Fibroblast of pulmonary artery (primary cell): ENCODE results near the gene PTH.

Experiments used
- DNase-seq: peaks from one replicate; pipeline ENCODE4 v3.0.0-alpha.2; 2010; ENCODE audit warnings: low read depth
- H3K4me3 ChIP-seq: replicated peaks from 2 replicates; pipeline ENCODE4 v1.5.1; 2011; ENCODE audit warnings: low read depth, mild to moderate bottlenecking, control low read depth, low read length, moderate library complexity
- TF ChIP-seq, protein P1 (sequence below): IDR thresholded peaks from 2 replicates; pipeline ENCODE4 v1.5.1; 2011; ENCODE audit warnings: mild to moderate bottlenecking, control low read depth, low read length, inconsistent platforms; ENCODE audit errors: missing control alignments

PTH gene

DNA sequence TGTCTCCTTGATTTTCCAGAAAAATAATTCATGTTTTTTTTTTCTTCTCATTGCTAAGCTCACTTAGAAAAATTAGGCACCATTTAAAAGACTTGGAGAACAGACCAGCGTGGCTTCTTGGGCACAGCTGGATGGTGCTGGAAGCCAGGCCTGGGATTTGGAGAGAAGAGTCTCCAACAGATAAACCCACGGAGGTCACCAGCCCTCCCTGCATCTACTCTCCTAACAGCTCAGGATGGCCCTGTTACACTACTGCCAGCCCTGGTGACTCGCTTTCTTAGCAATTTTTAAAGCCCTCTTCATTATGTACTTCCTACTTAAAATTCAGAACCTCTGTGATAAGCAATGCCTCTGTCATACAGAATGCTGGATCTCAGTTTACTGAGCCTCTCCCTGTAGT, 1.7 kb downstream of the PTH start:
- TF ChIP-seq, protein P1, sequence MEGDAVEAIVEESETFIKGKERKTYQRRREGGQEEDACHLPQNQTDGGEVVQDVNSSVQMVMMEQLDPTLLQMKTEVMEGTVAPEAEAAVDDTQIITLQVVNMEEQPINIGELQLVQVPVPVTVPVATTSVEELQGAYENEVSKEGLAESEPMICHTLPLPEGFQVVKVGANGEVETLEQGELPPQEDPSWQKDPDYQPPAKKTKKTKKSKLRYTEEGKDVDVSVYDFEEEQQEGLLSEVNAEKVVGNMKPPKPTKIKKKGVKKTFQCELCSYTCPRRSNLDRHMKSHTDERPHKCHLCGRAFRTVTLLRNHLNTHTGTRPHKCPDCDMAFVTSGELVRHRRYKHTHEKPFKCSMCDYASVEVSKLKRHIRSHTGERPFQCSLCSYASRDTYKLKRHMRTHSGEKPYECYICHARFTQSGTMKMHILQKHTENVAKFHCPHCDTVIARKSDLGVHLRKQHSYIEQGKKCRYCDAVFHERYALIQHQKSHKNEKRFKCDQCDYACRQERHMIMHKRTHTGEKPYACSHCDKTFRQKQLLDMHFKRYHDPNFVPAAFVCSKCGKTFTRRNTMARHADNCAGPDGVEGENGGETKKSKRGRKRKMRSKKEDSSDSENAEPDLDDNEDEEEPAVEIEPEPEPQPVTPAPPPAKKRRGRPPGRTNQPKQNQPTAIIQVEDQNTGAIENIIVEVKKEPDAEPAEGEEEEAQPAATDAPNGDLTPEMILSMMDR, result no peak
- no peak overlapping the region for H3K4me3 ChIP-seq
- no peak for DNase-seq

DNA sequence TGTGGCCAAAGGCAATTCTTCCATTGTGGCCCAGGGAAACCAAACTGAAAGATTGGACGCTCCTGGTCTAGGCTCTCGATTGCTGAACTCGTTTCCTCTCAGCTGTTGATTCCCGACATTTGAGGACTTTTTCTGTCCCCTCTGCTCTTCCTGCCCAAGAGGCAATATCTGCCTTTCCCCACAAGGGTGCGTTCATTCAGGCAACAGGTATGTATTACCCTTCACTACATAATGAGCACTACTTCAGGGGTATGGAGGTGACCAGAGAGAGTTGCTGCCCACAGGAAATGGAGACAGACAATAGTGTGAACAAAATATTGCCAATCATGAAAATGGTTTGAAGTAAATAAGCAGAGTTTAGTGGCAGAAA, 8.2 kb downstream of the PTH start:
- peak overlapping the region; percentile 21 for H3K4me3 ChIP-seq
- peak; percentile 21 for DNase-seq
- TF ChIP-seq, protein P1, result peak; percentile 45

DNA sequence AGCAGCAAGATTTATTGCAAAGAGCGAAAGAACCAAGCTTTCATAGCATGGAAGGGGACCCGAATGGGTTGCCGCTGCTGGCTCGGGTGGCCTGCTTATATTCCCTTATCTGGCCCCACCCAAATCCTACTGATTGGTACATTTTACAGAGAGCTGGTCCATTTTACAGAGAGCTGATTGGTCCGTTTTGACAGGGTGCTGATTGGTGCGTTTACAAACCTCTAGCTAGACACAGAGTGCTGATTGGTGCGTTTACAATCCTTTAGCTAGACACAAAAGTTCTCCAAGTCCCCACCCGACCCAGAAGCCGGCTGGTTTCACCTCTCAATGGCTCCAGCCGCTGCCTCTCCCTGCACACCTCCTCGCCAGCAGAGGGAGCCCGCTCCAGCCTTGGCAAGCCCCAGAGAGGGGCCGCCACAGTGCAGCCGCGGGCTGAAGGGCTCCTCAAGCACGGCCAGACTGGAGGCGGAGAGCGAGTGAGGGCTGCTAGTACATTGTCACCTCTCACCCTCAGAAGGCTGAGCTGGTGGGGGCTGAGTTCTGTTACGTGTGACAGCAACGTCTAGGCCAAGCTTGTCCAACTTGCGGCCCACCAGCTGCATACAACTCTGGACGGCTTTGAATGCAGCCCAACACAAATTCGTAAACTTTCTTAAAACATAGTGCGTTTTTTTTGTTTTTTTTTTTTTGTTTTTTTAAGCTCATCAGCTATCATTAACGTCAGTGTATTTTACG, 8.7 kb downstream of the PTH start:
- DNase-seq, result peak; percentile 33
- H3K4me3 ChIP-seq, result peak overlapping the region; percentile 21
- TF ChIP-seq, protein P1, result peak; percentile 34

DNA sequence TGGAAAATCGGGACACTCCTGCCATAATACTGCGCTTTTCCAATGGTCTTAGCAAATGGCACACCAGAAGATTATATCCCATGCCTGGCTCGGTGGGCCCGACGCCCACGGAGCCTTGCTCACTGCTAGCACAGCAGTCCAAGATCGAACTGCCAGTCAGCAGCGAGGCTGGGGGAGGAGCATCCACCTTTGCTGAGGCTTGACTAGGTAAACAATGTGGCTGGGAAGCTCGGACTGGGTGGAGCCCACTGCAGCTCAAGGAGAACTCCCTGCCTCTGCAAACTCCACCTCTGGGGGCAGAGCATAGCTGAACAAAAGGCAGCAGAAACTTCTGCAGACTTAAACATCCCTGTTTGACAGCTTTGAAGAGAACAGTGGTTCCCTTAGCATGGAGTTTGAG, 15.6 kb downstream of the PTH start:
- no peak overlapping the region for H3K4me3 ChIP-seq
- TF ChIP-seq, protein P1, result no peak
- no peak for DNase-seq

DNA sequence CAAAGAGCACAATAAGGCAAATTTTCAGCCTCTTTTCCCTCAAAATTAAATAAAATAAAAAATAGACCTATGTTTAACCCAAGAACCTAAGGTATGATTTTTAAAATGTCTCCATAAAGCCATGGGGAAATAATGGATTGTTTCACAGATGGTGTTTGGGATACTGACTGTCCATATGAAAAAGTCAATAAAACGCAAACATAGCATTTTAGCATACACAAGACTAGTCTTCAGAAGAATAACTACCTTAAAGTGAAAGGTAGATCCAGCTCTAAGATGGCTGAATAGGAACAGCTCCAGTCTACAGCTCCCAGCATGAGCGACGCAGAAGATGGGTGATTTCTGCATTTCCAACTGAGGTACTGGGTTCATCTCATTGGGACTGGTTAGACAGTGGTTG, 16.1 kb downstream of the PTH start:
- H3K4me3 ChIP-seq, result no peak overlapping the region
- TF ChIP-seq, protein P1, result no peak
- no peak for DNase-seq

DNA sequence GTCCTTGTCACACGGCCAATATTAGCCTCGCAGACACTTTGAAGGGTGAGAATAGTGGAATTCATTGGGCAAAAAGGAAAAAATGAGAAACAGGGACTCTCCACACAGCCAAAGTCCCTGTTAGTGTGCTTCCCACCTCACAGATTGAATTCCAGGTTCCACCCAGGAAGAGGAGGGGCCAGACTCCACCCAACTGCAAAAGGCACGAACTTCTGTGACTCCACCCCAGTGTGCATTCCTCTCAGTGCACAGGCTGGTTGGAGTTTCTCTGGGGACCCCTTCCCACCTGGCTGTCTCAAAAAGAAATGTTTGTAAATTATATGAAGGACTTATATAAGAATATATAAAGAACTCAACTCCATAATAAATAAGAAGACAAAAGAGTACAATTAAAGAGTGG, 20.7 kb downstream of the PTH start:
- TF ChIP-seq, protein P1, result no peak
- no peak for DNase-seq

More for the DNA sequence above, 20.7 kb downstream of the PTH start:
- no peak overlapping the region for H3K4me3 ChIP-seq
